ENCODE data around the gene HOXD3. TPM values are rescaled to one million over a fixed set of nuclear protein-coding genes. Genes with fewer than 3 reads are reported as not detected.

The HOXD3 gene
- total RNA-seq, 4 donors from 2014 or later = 2.0 to 9.1 (median 8.3) TPM

DNA sequence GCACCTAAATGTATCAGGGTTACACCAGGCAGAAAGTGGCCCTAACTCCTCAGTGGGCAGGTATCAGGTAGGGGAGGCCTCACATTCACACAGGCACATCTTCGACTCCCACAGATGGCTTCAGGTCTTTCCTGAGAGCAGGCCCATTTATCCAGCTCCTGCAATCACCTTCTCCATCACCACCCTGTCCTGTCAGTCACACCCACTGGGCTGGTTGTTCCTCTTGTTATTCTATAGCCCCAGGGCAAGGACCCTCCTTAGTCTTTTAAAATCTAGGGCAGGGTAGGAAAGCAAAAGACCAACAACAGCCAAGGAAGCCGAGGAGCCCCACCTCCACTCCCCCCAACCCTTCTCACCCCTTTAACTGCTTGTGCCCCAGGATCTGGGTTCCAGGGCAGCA is 14.8 kb upstream of the HOXD3 start:
- Histone ChIP-seq H3K4me1 (peaks cover 0 to 27% (median 0%) of the 10 kb centered on the region in 4 donors), H3K27ac (no peak overlapping the region), H3K9me3 (no peaks in the 10 kb centered on the region), H3K36me3 (no peaks in the 10 kb centered on the region), H3K4me3 (no peak overlapping the region), H3K27me3 (no peaks in the 10 kb centered on the region)
- no peak for DNase-seq
- TF ChIP-seq, protein P1, sequence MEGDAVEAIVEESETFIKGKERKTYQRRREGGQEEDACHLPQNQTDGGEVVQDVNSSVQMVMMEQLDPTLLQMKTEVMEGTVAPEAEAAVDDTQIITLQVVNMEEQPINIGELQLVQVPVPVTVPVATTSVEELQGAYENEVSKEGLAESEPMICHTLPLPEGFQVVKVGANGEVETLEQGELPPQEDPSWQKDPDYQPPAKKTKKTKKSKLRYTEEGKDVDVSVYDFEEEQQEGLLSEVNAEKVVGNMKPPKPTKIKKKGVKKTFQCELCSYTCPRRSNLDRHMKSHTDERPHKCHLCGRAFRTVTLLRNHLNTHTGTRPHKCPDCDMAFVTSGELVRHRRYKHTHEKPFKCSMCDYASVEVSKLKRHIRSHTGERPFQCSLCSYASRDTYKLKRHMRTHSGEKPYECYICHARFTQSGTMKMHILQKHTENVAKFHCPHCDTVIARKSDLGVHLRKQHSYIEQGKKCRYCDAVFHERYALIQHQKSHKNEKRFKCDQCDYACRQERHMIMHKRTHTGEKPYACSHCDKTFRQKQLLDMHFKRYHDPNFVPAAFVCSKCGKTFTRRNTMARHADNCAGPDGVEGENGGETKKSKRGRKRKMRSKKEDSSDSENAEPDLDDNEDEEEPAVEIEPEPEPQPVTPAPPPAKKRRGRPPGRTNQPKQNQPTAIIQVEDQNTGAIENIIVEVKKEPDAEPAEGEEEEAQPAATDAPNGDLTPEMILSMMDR (IDR thresholded peaks at IDR 0.05) = no peak
- TF ChIP-seq POLR2A (IDR thresholded peaks at IDR 0.05) = no peak

GRCh38 chr2:176145085-176145969 is 11.8 kb upstream of the HOXD3 start:
- peaks cover 0 to 23% (median 0%) of the 10 kb centered on the region in 4 donors for H3K4me1 ChIP-seq
- H3K27me3 ChIP-seq = no peaks in the 10 kb centered on the region
- TF ChIP-seq, protein P1 (IDR thresholded peaks at IDR 0.05) = no peak
- TF ChIP-seq POLR2A (IDR thresholded peaks at IDR 0.05) = no peak
- DNase-seq = no peak
- no peaks in the 10 kb centered on the region for H3K9me3 ChIP-seq
- H3K4me3 ChIP-seq = no peak overlapping the region
- no peaks in the 10 kb centered on the region for H3K36me3 ChIP-seq
- no peak overlapping the region for H3K27ac ChIP-seq

- Histone ChIP-seq H3K4me1 (peaks cover 0 to 18% (median 0%) of the 10 kb centered on the region in 4 donors), H3K27ac (no peak overlapping the region), H3K27me3 (no peaks in the 10 kb centered on the region), H3K9me3 (no peaks in the 10 kb centered on the region), H3K36me3 (no peaks in the 10 kb centered on the region), H3K4me3 (no peak overlapping the region)
- TF ChIP-seq, protein P1 (IDR thresholded peaks at IDR 0.05) = no peak
- DNase-seq = no peak
These were observed 11.0 kb upstream of the HOXD3 start for GRCh38 chr2:176146101-176146500.

DNA sequence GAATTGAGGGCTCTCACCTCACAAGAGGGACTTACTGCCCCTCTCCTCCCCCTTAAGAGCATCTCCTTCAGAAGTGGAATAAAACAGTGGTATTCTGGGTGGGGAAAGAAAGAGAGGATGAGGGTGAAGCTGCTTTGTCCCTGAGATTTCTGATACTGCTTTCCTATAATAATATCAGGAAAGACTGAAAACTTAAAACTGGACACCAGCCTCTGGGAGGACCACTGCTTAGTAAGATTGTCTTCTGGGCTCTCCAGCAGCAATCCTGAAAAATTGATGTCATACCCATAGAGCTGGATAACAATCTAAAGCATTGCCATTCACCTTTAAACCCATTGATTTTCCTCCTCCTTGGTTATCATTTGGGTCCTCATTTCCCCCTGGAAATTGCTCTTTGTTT is 10.5 kb upstream of the HOXD3 start:
- no peak for DNase-seq
- Histone ChIP-seq H3K36me3 (no peaks in the 10 kb centered on the region), H3K4me3 (no peak overlapping the region), H3K27ac (no peak overlapping the region), H3K4me1 (peaks cover 0 to 15% (median 0%) of the 10 kb centered on the region in 4 donors), H3K27me3 (no peaks in the 10 kb centered on the region), H3K9me3 (no peaks in the 10 kb centered on the region)
- TF ChIP-seq POLR2A (IDR thresholded peaks at IDR 0.05) = no peak
- TF ChIP-seq, protein P1 (IDR thresholded peaks at IDR 0.05) = no peak

GRCh38 chr2:176147210-176147799 is 9.8 kb upstream of the HOXD3 start:
- DNase-seq = no peak
- H3K27ac ChIP-seq = no peak overlapping the region
- peaks cover 0 to 15% (median 0%) of the 10 kb centered on the region in 4 donors for H3K4me1 ChIP-seq
- TF ChIP-seq, protein P1 (IDR thresholded peaks at IDR 0.05) = no peak
- TF ChIP-seq POLR2A (IDR thresholded peaks at IDR 0.05) = no peak
- no peak overlapping the region for H3K4me3 ChIP-seq
- no peaks in the 10 kb centered on the region for H3K9me3 ChIP-seq
- H3K27me3 ChIP-seq = no peaks in the 10 kb centered on the region
- peaks cover 0 to 2% (median 0%) of the 10 kb centered on the region in 3 donors for H3K36me3 ChIP-seq

All from Peyer's patch (tissue), 4 donors.